Activated T-cell treated with anti-CD3 and anti-CD28 coated beads for 24 hours (primary cell): ENCODE results near the gene PDE10A.
"Not testable (repeated sequence)": the region's sequence is repeated elsewhere in the genome, so short reads cannot be mapped to it uniquely, and the experiment has no call there.

ENCODE experiments used
- DNase-seq: peaks from one replicate; pipeline ENCODE4 v3.0.0-alpha.2; 2020; ENCODE audit warnings: low read depth

Gene PDE10A

GRCh38 chr6:165586706-165587105, 76.3 kb downstream of the PDE10A start:
- no peak for DNase-seq

- no peak for DNase-seq
Measured at GRCh38 chr6:165585060-165585459, 78.0 kb downstream of the PDE10A start.

- no peak for DNase-seq
Measured at GRCh38 chr6:165584541-165584940, 78.5 kb downstream of the PDE10A start.

GRCh38 chr6:165581678-165582077, 81.4 kb downstream of the PDE10A start:
- no peak for DNase-seq

- no peak for DNase-seq
Measured at GRCh38 chr6:165580136-165580535, 82.9 kb downstream of the PDE10A start.

GRCh38 chr6:165579151-165579550, 83.9 kb downstream of the PDE10A start:
- DNase-seq, result no peak

- DNase-seq, result no peak
Measured at GRCh38 chr6:165577556-165577955, 85.5 kb downstream of the PDE10A start.

- DNase-seq, result no peak
Measured at GRCh38 chr6:165575158-165575549, 87.9 kb downstream of the PDE10A start.

- DNase-seq, result no peak
Measured at GRCh38 chr6:165574220-165575157, 88.6 kb downstream of the PDE10A start.

- no peak for DNase-seq
Measured at GRCh38 chr6:165573671-165574070, 89.4 kb downstream of the PDE10A start.

- DNase-seq, result no peak
Measured at GRCh38 chr6:165571721-165572132, 91.3 kb downstream of the PDE10A start.

- no peak for DNase-seq
Measured at GRCh38 chr6:165571068-165571682, 91.9 kb downstream of the PDE10A start.

GRCh38 chr6:165568326-165568725, 94.7 kb downstream of the PDE10A start:
- DNase-seq, result no peak

GRCh38 chr6:165566088-165566828, 96.8 kb downstream of the PDE10A start:
- DNase-seq, result no peak

GRCh38 chr6:165562421-165563090, 100.5 kb downstream of the PDE10A start:
- no peak for DNase-seq

- no peak for DNase-seq
Measured at GRCh38 chr6:165559632-165560031, 103.4 kb downstream of the PDE10A start.

GRCh38 chr6:165558097-165558496, 104.9 kb downstream of the PDE10A start:
- DNase-seq, result not testable (repeated sequence)

GRCh38 chr6:165557674-165558073, 105.4 kb downstream of the PDE10A start:
- DNase-seq, result no peak

GRCh38 chr6:165556116-165556843, 106.8 kb downstream of the PDE10A start:
- no peak for DNase-seq

- not testable (repeated sequence) for DNase-seq
Measured at GRCh38 chr6:165554644-165555043, 108.4 kb downstream of the PDE10A start.

GRCh38 chr6:165552248-165552736, 110.7 kb downstream of the PDE10A start:
- DNase-seq, result no peak
